ENCODE data around the gene MAD1L1.

- no peak for TF ChIP-seq POLR2AphosphoS5 (IDR thresholded peaks at IDR 0.05; ENCODE audit: borderline replicate concordance, low read depth, low read length)
- TF ChIP-seq EZH2 (IDR thresholded peaks at IDR 0.05), result no peak
Measured at GRCh38 chr7:2186166-2186565, 46.6 kb downstream of the MAD1L1 start.
